PC-3 (cell line): Measurements from ENCODE around the gene CARS1.

Source experiments
- EZH2 ChIP-seq: fragments of 300-600 bp; sonication (generic); IDR thresholded peaks from one replicate; pipeline ENCODE4 v1.6.1; 2017; ENCODE audit warnings: antibody characterized with exemption, mild to moderate bottlenecking, low read length; ENCODE audit not compliant: unreplicated experiment
- EZH2phosphoT487 ChIP-seq: fragments of 300-600 bp; sonication (generic); IDR thresholded peaks from 2 replicates; pipeline ENCODE4 v1.6.1; 2018; ENCODE audit warnings: mild to moderate bottlenecking, antibody characterized with exemption, low read length, borderline replicate concordance
- TF ChIP-seq, protein P1 (sequence below): fragments of 300-600 bp; sonication (generic); conservative IDR thresholded peaks from 2 replicates; pipeline ENCODE4 v1.5.1; 2017; ENCODE audit warnings: antibody characterized with exemption, low read depth, mild to moderate bottlenecking, low read length

DNA sequence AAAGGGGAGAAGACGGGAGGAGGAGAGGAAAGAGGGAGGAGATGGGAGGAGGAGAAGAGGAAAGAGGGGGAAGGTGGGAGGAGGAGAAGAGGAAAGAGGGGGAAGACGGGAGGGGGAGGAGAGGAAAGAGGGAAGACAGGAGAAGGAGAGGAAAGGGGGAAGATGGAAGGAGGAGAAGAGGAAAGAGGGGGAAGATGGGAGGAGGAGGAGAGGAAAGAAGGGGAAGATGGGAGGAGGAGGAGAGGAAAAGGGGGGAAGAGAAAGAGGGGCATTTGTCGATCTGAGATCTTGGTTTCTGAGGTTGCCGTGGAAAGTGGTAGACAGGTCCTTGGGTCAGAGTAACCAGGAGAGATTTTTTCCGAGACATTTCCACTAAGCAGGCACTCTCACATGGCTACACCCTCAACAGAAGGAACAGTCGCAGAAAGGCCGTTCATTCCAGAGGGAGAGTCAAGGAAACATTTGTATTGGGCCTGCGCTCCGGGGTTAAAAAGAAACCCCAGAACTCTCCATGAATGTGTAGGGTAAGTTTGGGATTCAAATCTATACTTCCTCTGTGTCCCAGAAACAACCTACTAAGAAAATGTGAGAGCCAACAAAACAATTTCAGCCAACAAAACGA, 39.8 kb upstream of the CARS1 start:
- TF ChIP-seq EZH2phosphoT487 (no peak), EZH2 (no peak)
- TF ChIP-seq, protein P1, sequence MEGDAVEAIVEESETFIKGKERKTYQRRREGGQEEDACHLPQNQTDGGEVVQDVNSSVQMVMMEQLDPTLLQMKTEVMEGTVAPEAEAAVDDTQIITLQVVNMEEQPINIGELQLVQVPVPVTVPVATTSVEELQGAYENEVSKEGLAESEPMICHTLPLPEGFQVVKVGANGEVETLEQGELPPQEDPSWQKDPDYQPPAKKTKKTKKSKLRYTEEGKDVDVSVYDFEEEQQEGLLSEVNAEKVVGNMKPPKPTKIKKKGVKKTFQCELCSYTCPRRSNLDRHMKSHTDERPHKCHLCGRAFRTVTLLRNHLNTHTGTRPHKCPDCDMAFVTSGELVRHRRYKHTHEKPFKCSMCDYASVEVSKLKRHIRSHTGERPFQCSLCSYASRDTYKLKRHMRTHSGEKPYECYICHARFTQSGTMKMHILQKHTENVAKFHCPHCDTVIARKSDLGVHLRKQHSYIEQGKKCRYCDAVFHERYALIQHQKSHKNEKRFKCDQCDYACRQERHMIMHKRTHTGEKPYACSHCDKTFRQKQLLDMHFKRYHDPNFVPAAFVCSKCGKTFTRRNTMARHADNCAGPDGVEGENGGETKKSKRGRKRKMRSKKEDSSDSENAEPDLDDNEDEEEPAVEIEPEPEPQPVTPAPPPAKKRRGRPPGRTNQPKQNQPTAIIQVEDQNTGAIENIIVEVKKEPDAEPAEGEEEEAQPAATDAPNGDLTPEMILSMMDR = no peak
